HCT116 (cell line): Measurements from ENCODE around the gene MZT2B. TPM values are rescaled to one million over a fixed set of nuclear protein-coding genes. Genes with fewer than 3 reads are reported as not detected.

Experiments used
- ATAC-seq: fragments of 200-7000 bp; cut with Tn5 transposase; 2 replicates; pipeline ENCODE4 v1.9.1; 2020; ENCODE audit warnings: mild to moderate bottlenecking, moderate library complexity
- BruUV-seq: library from RNA; stranded (reverse); fragments of 400-500 nt; replicated peaks from 2 replicates; lab custom pipeline; 2021; lab: Mats Ljungman, UMichigan
- CTCF ChIA-PET: fragments of 300-600 bp; sonication (Branson Sonifier 250); formaldehyde crosslinking; loops from one replicate; lab custom pipeline; 2021; ENCODE audit warnings: antibody characterized with exemption; lab: Charles Lee
- POLR2A ChIA-PET: fragments of 300-600, 350-600 bp; sonication (Branson Sonifier 250); formaldehyde crosslinking; loops from one replicate; lab custom pipeline; 2021; ENCODE audit warnings: antibody characterized with exemption; lab: Charles Lee
- RAD21 ChIA-PET, 2 experiments: fragments of 300-600 bp; sonication (Branson Sonifier 250); formaldehyde crosslinking; loops; one replicate each; lab custom pipeline; 2023; ENCODE audit warnings: low total read pairs in 2 of 2; ENCODE audit not compliant: uncharacterized antibody in 2 of 2, unreplicated experiment in 2 of 2, low non-redundant PET in 1 of 2; lab: Charles Lee
- DNase-seq: peaks from one replicate; pipeline ENCODE4 v3.0.0-alpha.2; 2010; ENCODE audit warnings: low read depth, low spot score
- H2AFZ ChIP-seq: fragments of 200-600 bp; shearing (Covaris generic), sonication (generic); 2 replicates; pipeline ENCODE4 v1.6.1; 2017; ENCODE audit warnings: low read depth, mixed run types, mixed read lengths, antibody characterized with exemption, low read length; ENCODE audit not compliant: poor library complexity, severe bottlenecking
- H3K27ac ChIP-seq: 2 replicates; pipeline ENCODE4 v1.5.1; 2012; ENCODE audit warnings: low read depth, low read length
- H3K27me3 ChIP-seq: fragments of 200-600 bp; sonication (generic); 2 replicates; pipeline ENCODE4 v1.6.1; 2016; ENCODE audit warnings: mixed run types, low read length, mixed read lengths; ENCODE audit not compliant: insufficient read depth
- H3K36me3 ChIP-seq, 2 experiments: fragments of 200-500 bp in 1 of 2; fragments of 200-600 bp in 1 of 2; sonication (Bioruptor generic) in 1 of 2; sonication (generic) in 1 of 2; 2 replicates each; pipeline versions ENCODE4 v1.5.1 to v1.6.1; 2014 to 2016; ENCODE audit warnings: low read length in 2 of 2, inconsistent platforms in 1 of 2, mixed read lengths in 1 of 2, mixed run types in 1 of 2; ENCODE audit not compliant: insufficient read depth in 2 of 2, control insufficient read depth in 1 of 2
- H3K4me1 ChIP-seq, 2 experiments: fragments of 200-600 bp in 1 of 2; sonication (generic) in 1 of 2; 2 replicates each; pipeline versions ENCODE4 v1.5.1 to v1.6.1; 2012 to 2017; ENCODE audit warnings: low read length in 2 of 2, inconsistent platforms in 1 of 2, mild to moderate bottlenecking in 1 of 2, mixed read lengths in 1 of 2, mixed run types in 1 of 2, moderate library complexity in 1 of 2; ENCODE audit not compliant: insufficient read depth in 2 of 2, control insufficient read depth in 1 of 2
- H3K4me2 ChIP-seq: fragments of 200-600 bp; sonication (generic); 2 replicates; pipeline ENCODE4 v1.6.1; 2017; ENCODE audit warnings: mixed run types, low read length, mixed read lengths
- H3K4me3 ChIP-seq, 2 experiments: fragments of 200-600 bp in 1 of 2; sonication (generic) in 1 of 2; replicated peaks in 1 of 2; 2 replicates each; pipeline ENCODE4 v1.5.1; 2011 to 2016; ENCODE audit warnings: low read length in 2 of 2, control low read depth in 1 of 2, low read depth in 1 of 2, mild to moderate bottlenecking in 1 of 2, mixed read lengths in 1 of 2, mixed run types in 1 of 2
- H3K79me2 ChIP-seq: fragments of 200-600 bp; sonication (generic); 2 replicates; pipeline ENCODE4 v1.6.1; 2017; ENCODE audit warnings: mild to moderate bottlenecking, mixed run types, low read length, moderate library complexity, mixed read lengths; ENCODE audit not compliant: insufficient read depth
- H3K9ac ChIP-seq: fragments of 200-600 bp; sonication (generic); 2 replicates; pipeline ENCODE4 v1.6.1; 2016; ENCODE audit warnings: low read length, mixed read lengths
- H3K9me2 ChIP-seq: fragments of 200-600 bp; sonication (generic), shearing (Covaris generic); 2 replicates; pipeline ENCODE4 v1.6.1; 2017; ENCODE audit warnings: mixed run types, mild to moderate bottlenecking, moderate library complexity; ENCODE audit not compliant: insufficient read depth
- H3K9me3 ChIP-seq, 2 experiments: fragments of 200-500 bp in 1 of 2; fragments of 200-600 bp in 1 of 2; sonication (Bioruptor generic) in 1 of 2; sonication (generic) in 1 of 2; 2 replicates each; pipeline ENCODE4 v1.6.1; 2014 to 2017; ENCODE audit warnings: low read length in 2 of 2, mixed read lengths in 2 of 2, inconsistent platforms in 1 of 2, low read depth in 1 of 2, mild to moderate bottlenecking in 1 of 2, mixed run types in 1 of 2, moderate library complexity in 1 of 2; ENCODE audit not compliant: control insufficient read depth in 1 of 2, insufficient read depth in 1 of 2
- H4K20me1 ChIP-seq: fragments of 200-600 bp; sonication (generic), shearing (Covaris generic); 2 replicates; pipeline ENCODE4 v1.6.1; 2017; ENCODE audit warnings: mixed run types, mild to moderate bottlenecking, moderate library complexity; ENCODE audit not compliant: insufficient read depth
- ATF3 ChIP-seq: IDR thresholded peaks from 2 replicates; pipeline ENCODE4 v1.6.1; 2012
- CBX3 ChIP-seq: IDR thresholded peaks from 2 replicates; pipeline ENCODE4 v1.6.1; 2012; ENCODE audit warnings: low read depth
- CEBPB ChIP-seq: IDR thresholded peaks from 2 replicates; pipeline ENCODE4 v1.6.1; 2012; ENCODE audit warnings: low read depth
- EGR1 ChIP-seq: IDR thresholded peaks from 2 replicates; pipeline ENCODE4 v1.6.1; 2012; ENCODE audit warnings: low read depth
- ELF1 ChIP-seq: IDR thresholded peaks from 2 replicates; pipeline ENCODE4 v1.6.1; 2012; ENCODE audit warnings: low read depth, borderline replicate concordance
- EZH2 ChIP-seq: fragments of 200-600 bp; sonication (generic); IDR thresholded peaks from 2 replicates; pipeline ENCODE4 v1.6.1; 2017; ENCODE audit warnings: antibody characterized with exemption, mixed run types
- EZH2phosphoT487 ChIP-seq: fragments of 200-600 bp; IDR thresholded peaks from 2 replicates; pipeline ENCODE4 v1.6.1; 2018; ENCODE audit warnings: antibody characterized with exemption, borderline replicate concordance
- FOSL1 ChIP-seq: IDR thresholded peaks from 2 replicates; pipeline ENCODE4 v1.6.1; 2012; ENCODE audit warnings: low read depth
- JUND ChIP-seq: IDR thresholded peaks from 2 replicates; pipeline ENCODE4 v1.6.1; 2012
- POLR2A ChIP-seq: IDR thresholded peaks from 2 replicates; pipeline ENCODE4 v1.7.0; 2011; ENCODE audit warnings: borderline replicate concordance; ENCODE audit not compliant: insufficient read depth, insufficient read length; ENCODE audit errors: extremely low read depth
- POLR2AphosphoS5 ChIP-seq: IDR thresholded peaks from 2 replicates; pipeline ENCODE4 v1.6.1; 2011; ENCODE audit warnings: mild to moderate bottlenecking, low read depth, low read length, moderate library complexity
- RAD21 ChIP-seq: IDR thresholded peaks from 2 replicates; pipeline ENCODE4 v1.6.1; 2012; ENCODE audit warnings: low read depth, mild to moderate bottlenecking
- REST ChIP-seq: IDR thresholded peaks from 2 replicates; pipeline ENCODE4 v1.6.1; 2012; ENCODE audit warnings: low read depth
- SIN3A ChIP-seq: IDR thresholded peaks from 2 replicates; pipeline ENCODE4 v1.6.1; 2012; ENCODE audit warnings: low read depth
- SRF ChIP-seq: IDR thresholded peaks from 2 replicates; pipeline ENCODE4 v1.6.1; 2012; ENCODE audit warnings: low read depth
- TCF7L2 ChIP-seq: IDR thresholded peaks from 2 replicates; pipeline ENCODE4 v1.7.0; 2011; ENCODE audit warnings: borderline replicate concordance, inconsistent platforms; ENCODE audit not compliant: insufficient read depth, insufficient read length; ENCODE audit errors: extremely low read depth
- YY1 ChIP-seq: IDR thresholded peaks from 2 replicates; pipeline ENCODE4 v1.6.1; 2011; ENCODE audit warnings: low read length, low read depth, moderate library complexity, mild to moderate bottlenecking; ENCODE audit not compliant: insufficient replicate concordance; ENCODE audit errors: extremely low read depth
- ZNF274 ChIP-seq: fragments of 200-500 bp; sonication (Bioruptor generic); IDR thresholded peaks from 2 replicates; pipeline ENCODE4 v1.6.1; 2014; ENCODE audit warnings: mild to moderate bottlenecking, low read depth, low read length, inconsistent platforms
- intact Hi-C: fragments of 100-400 bp; cut with micrococcal nuclease; formaldehyde crosslinking; loops from 2 replicates; pipeline ENCODE4 v1.10.0; 2022
- total RNA-seq: library from RNA; stranded (reverse); gene quantifications from one replicate; pipeline ENCODE4 v1.2.1, GENCODE V29; 2021; ENCODE audit not compliant: unreplicated experiment
- TF ChIP-seq, protein P1 (sequence below): IDR thresholded peaks from 2 replicates; pipeline ENCODE4 v1.6.1; 2011; ENCODE audit warnings: mild to moderate bottlenecking, low read length, moderate library complexity; ENCODE audit not compliant: insufficient replicate concordance; ENCODE audit errors: extremely low read depth
- TF ChIP-seq, protein P2 (sequence below): IDR thresholded peaks from 2 replicates; pipeline ENCODE4 v1.6.1; 2012

The MZT2B gene
- total RNA-seq, 1 experiment from 2014 or later = 334 TPM

- Histone ChIP-seq H3K9me2 (no peaks in the 10 kb centered on the region), H3K27me3 (no peaks in the 10 kb centered on the region), H3K79me2 (no peaks in the 10 kb centered on the region), H3K4me2 (no peak overlapping the region), H3K36me3 (no peaks in the 10 kb centered on the region; a peak in 1 of 4 replicates), H3K4me1 (no peaks in the 10 kb centered on the region), H3K4me3 (no peak overlapping the region), H3K9me3 (no peaks in the 10 kb centered on the region), H3K9ac (no peak overlapping the region), H4K20me1 (no peaks in the 10 kb centered on the region), H3K27ac (no peak overlapping the region), H2AFZ (no peak overlapping the region)
- ChIA-PET RAD21 (no interaction called here), CTCF (no interaction called here), POLR2A (no interaction called here)
- no peak for DNase-seq
- no peak for ATAC-seq
- TF ChIP-seq, protein P1, sequence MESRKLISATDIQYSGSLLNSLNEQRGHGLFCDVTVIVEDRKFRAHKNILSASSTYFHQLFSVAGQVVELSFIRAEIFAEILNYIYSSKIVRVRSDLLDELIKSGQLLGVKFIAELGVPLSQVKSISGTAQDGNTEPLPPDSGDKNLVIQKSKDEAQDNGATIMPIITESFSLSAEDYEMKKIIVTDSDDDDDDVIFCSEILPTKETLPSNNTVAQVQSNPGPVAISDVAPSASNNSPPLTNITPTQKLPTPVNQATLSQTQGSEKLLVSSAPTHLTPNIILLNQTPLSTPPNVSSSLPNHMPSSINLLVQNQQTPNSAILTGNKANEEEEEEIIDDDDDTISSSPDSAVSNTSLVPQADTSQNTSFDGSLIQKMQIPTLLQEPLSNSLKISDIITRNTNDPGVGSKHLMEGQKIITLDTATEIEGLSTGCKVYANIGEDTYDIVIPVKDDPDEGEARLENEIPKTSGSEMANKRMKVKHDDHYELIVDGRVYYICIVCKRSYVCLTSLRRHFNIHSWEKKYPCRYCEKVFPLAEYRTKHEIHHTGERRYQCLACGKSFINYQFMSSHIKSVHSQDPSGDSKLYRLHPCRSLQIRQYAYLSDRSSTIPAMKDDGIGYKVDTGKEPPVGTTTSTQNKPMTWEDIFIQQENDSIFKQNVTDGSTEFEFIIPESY = no peak
- TF ChIP-seq EZH2phosphoT487 = no peak
- TF ChIP-seq JUND = no peak
- no peak for TF ChIP-seq FOSL1
- no peak for TF ChIP-seq YY1
- no peak for TF ChIP-seq SIN3A
- TF ChIP-seq POLR2AphosphoS5 = no peak
- TF ChIP-seq POLR2A = no peak
- no peak for TF ChIP-seq RAD21
- no peak for TF ChIP-seq CBX3
- no peak for TF ChIP-seq TCF7L2
- TF ChIP-seq ELF1 = no peak
- TF ChIP-seq CEBPB = no peak
- TF ChIP-seq, protein P2, sequence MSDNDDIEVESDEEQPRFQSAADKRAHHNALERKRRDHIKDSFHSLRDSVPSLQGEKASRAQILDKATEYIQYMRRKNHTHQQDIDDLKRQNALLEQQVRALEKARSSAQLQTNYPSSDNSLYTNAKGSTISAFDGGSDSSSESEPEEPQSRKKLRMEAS = no peak
- TF ChIP-seq EZH2 = no peak
- TF ChIP-seq SRF = no peak
- no peak for TF ChIP-seq ATF3
- TF ChIP-seq ZNF274 = no peak
- TF ChIP-seq REST = no peak
- no peak for TF ChIP-seq EGR1
- intact Hi-C loops = no loop called here
- BruUV-seq = no TSS peak
Observed at GRCh38 chr2:130158631-130159030, 23.4 kb upstream of the MZT2B start.
